DND-41 (cell line): ENCODE measurements around the gene ZNF333.

Experiments
- ATAC-seq: fragments of 200-7000 bp; cut with Tn5 transposase; 3 replicates; pipeline ENCODE4 v1.9.1; 2021; ENCODE audit warnings: low read depth; ENCODE audit not compliant: insufficient read depth
- DNase-seq: peaks from one replicate; pipeline ENCODE4 v3.0.0-alpha.2; 2020
- H2AFZ ChIP-seq: 2 replicates; pipeline ENCODE4 v1.6.0; 2012; ENCODE audit warnings: low read depth, low read length
- H3K27ac ChIP-seq: 2 replicates; pipeline ENCODE4 v1.5.1; 2012; ENCODE audit warnings: low read length, inconsistent platforms
- H3K27me3 ChIP-seq: fragments of 200-600 bp; sonication (generic); 2 replicates; pipeline ENCODE4 v1.6.0; 2012; ENCODE audit warnings: low read length, mild to moderate bottlenecking, inconsistent platforms; ENCODE audit not compliant: insufficient read depth, poor library complexity
- H3K36me3 ChIP-seq: 2 replicates; pipeline ENCODE4 v1.5.1; 2012; ENCODE audit warnings: low read length, inconsistent platforms; ENCODE audit not compliant: insufficient read depth
- H3K4me1 ChIP-seq: 2 replicates; pipeline ENCODE4 v1.5.1; 2012; ENCODE audit warnings: mild to moderate bottlenecking, low read length; ENCODE audit not compliant: insufficient read depth
- H3K4me2 ChIP-seq: 2 replicates; pipeline ENCODE4 v1.6.0; 2012; ENCODE audit warnings: mild to moderate bottlenecking, moderate library complexity, low read length, inconsistent platforms; ENCODE audit not compliant: insufficient read depth
- H3K4me3 ChIP-seq, 2 experiments: fragments of 200-600 bp in 1 of 2; shearing (Covaris generic) in 1 of 2; 2 replicates each; pipeline ENCODE4 v1.5.1; 2012 to 2016; ENCODE audit warnings: inconsistent platforms in 2 of 2, low read length in 2 of 2, mild to moderate bottlenecking in 2 of 2, low read depth in 1 of 2, moderate library complexity in 1 of 2
- H3K79me2 ChIP-seq: 2 replicates; pipeline ENCODE4 v1.6.0; 2012; ENCODE audit warnings: low read length, inconsistent platforms; ENCODE audit not compliant: insufficient read depth
- H3K9ac ChIP-seq: 2 replicates; pipeline ENCODE4 v1.6.0; 2012; ENCODE audit warnings: low read depth, mild to moderate bottlenecking, inconsistent platforms, low read length, moderate library complexity
- H3K9me3 ChIP-seq: 2 replicates; pipeline ENCODE4 v1.5.1; 2012; ENCODE audit warnings: low read length, moderate library complexity, mild to moderate bottlenecking, inconsistent platforms; ENCODE audit not compliant: insufficient read depth, severe bottlenecking
- H4K20me1 ChIP-seq: 2 replicates; pipeline ENCODE4 v1.6.0; 2012; ENCODE audit warnings: low read length; ENCODE audit not compliant: insufficient read depth
- EZH2 ChIP-seq: IDR thresholded peaks from 3 replicates; pipeline ENCODE4 v1.6.1; 2012; ENCODE audit warnings: borderline replicate concordance, low read depth, mild to moderate bottlenecking, moderate library complexity, low read length, inconsistent platforms; ENCODE audit not compliant: severe bottlenecking
- TF ChIP-seq, protein P1 (sequence below): IDR thresholded peaks from 2 replicates; pipeline ENCODE4 v1.5.1; 2012; ENCODE audit warnings: borderline replicate concordance, low read length, moderate library complexity, mild to moderate bottlenecking; ENCODE audit not compliant: poor library complexity, severe bottlenecking; ENCODE audit errors: extremely low read depth

ZNF333 gene

DNA sequence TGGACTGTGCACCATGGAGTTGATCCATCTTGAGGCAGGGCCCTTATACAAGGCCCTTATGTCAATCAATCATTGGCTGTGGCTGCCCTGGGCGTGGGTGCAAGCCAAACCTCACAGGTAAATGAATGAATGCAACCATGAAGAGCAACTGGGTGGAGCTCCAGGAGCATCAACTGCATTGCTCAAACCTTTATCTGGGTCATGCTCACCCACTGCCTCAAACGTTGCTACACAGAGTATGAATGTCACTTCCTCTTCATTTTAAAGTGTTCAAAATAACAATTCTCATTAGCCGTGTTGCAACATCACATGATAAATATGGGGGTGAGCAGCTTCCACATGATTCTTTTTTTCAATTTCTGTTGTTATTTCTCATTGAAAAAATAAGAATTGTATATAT is 6.4 kb upstream of the ZNF333 start:
- H3K4me1 ChIP-seq: peaks cover 2% of the 10 kb centered on the region; the same call in 1 of the 2 replicates
- no peaks in the 10 kb centered on the region for H3K9me3 ChIP-seq
- no peaks in the 10 kb centered on the region for H3K36me3 ChIP-seq
- H3K4me2 ChIP-seq: no peak overlapping the region
- no peak overlapping the region for H2AFZ ChIP-seq
- ATAC-seq: no peak
- H3K79me2 ChIP-seq: no peaks in the 10 kb centered on the region
- no peaks in the 10 kb centered on the region for H3K27me3 ChIP-seq
- H3K4me3 ChIP-seq: no peak overlapping the region
- no peak for TF ChIP-seq EZH2
- TF ChIP-seq, protein P1, sequence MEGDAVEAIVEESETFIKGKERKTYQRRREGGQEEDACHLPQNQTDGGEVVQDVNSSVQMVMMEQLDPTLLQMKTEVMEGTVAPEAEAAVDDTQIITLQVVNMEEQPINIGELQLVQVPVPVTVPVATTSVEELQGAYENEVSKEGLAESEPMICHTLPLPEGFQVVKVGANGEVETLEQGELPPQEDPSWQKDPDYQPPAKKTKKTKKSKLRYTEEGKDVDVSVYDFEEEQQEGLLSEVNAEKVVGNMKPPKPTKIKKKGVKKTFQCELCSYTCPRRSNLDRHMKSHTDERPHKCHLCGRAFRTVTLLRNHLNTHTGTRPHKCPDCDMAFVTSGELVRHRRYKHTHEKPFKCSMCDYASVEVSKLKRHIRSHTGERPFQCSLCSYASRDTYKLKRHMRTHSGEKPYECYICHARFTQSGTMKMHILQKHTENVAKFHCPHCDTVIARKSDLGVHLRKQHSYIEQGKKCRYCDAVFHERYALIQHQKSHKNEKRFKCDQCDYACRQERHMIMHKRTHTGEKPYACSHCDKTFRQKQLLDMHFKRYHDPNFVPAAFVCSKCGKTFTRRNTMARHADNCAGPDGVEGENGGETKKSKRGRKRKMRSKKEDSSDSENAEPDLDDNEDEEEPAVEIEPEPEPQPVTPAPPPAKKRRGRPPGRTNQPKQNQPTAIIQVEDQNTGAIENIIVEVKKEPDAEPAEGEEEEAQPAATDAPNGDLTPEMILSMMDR: no peak
- no peak overlapping the region for H3K27ac ChIP-seq
- no peak overlapping the region for H3K9ac ChIP-seq
- DNase-seq: no peak
- H4K20me1 ChIP-seq: no peaks in the 10 kb centered on the region

DNA sequence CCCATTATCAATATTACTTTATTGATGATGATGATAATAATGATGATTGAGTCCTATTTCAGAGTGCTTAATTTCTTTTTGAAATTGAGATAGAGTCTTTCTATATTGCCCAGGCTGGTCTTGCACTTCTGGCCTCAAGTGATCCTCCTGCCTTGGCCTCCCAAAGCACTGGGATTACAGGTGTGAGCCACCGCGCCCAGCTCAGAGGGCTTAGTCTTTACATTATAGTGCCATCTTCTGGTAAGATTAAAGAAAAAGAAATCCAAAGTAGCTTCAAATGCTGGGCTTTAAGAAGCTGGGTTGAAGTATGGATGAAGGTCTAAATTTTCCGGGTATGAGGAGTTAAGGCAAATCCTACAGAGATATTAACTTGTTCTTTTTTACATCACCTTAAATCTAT is 3.4 kb upstream of the ZNF333 start:
- Histone ChIP-seq H3K9me3 (no peaks in the 10 kb centered on the region), H3K36me3 (no peaks in the 10 kb centered on the region), H3K9ac (no peak overlapping the region), H3K4me3 (no peak overlapping the region), H3K4me1 (peaks cover 23% of the 10 kb centered on the region), H2AFZ (no peak overlapping the region), H3K27ac (no peak overlapping the region), H4K20me1 (no peaks in the 10 kb centered on the region), H3K4me2 (no peak overlapping the region), H3K27me3 (no peaks in the 10 kb centered on the region), H3K79me2 (peaks cover 13% of the 10 kb centered on the region)
- ATAC-seq: no peak
- TF ChIP-seq, protein P1: peak; percentile 45
- no peak for TF ChIP-seq EZH2
- peak; percentile 20 for DNase-seq

DNA sequence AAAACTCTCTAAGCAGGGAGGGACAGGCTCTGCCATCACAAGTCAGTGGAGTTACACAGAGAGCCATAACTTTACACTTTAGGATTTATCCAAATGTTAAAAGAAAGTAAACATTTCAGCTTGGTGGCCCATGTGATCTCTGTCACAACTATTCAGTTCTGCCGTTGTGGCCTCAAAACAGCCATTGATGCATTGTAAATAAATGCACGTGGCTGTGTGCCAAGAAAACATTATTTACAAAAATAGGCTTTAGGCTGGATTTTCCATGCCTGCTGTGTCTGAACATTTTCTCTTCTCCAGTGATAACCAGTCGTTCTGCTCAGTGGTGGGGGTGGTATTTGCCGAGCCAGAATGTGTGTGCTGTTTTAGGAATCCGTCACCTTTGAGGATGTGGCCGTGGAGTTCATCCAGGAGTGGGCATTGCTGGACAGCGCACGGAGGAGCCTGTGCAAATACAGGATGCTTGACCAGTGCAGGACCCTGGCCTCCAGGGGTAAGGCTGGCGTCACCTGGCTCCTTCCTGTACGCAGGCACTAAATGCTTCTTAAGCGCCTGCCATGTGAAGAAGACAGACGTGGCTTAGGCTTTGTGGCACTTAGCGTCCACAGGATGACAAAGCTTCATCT is 4.9 kb downstream of the ZNF333 start:
- Histone ChIP-seq H3K4me2 (no peak overlapping the region), H3K27ac (no peak overlapping the region), H4K20me1 (no peaks in the 10 kb centered on the region), H3K36me3 (peaks cover 46% of the 10 kb centered on the region), H3K27me3 (no peaks in the 10 kb centered on the region), H2AFZ (no peak overlapping the region), H3K9me3 (no peaks in the 10 kb centered on the region), H3K9ac (no peak overlapping the region), H3K4me3 (no peak overlapping the region), H3K79me2 (peaks cover 32% of the 10 kb centered on the region), H3K4me1 (peaks cover 19% of the 10 kb centered on the region)
- ATAC-seq (no peak), DNase-seq (no peak)
- TF ChIP-seq, protein P1: no peak
- no peak for TF ChIP-seq EZH2
